Forelimb muscle (tissue), 1 donor: ENCODE measurements around the gene UPK3BL1. TPM values are rescaled to one million over a fixed set of nuclear protein-coding genes. Genes with fewer than 3 reads are reported as not detected.

Experiments
- polyA plus RNA-seq: library from polyadenylated mRNA; unstranded; fragments of 120-200 nt; gene quantifications from one replicate; pipeline ENCODE4 v1.2.1, GENCODE V29; 2013; ENCODE audit not compliant: insufficient read length

Gene UPK3BL1
- polyA plus RNA-seq, 1 donor = 9.8 TPM

Other genes starting within 250 kb of the UPK3BL1 start
- gene PRKRIP1, start 246.4 kb downstream of the UPK3BL1 start, polyA plus RNA-seq = 27.4 TPM
- 7.4 TPM for gene ORAI2, start 209.2 kb downstream of the UPK3BL1 start, polyA plus RNA-seq
- 7.9 TPM for gene ALKBH4, start 177.9 kb downstream of the UPK3BL1 start, polyA plus RNA-seq
- 10.2 TPM for gene LRWD1, start 177.8 kb downstream of the UPK3BL1 start, polyA plus RNA-seq
- gene POLR2J, start 163.9 kb downstream of the UPK3BL1 start, polyA plus RNA-seq = 28.0 TPM
- 20.7 TPM for gene RASA4B, start 125.0 kb downstream of the UPK3BL1 start, polyA plus RNA-seq
- 13.4 TPM for gene UPK3BL2, start 99.1 kb downstream of the UPK3BL1 start, polyA plus RNA-seq
- gene SPDYE2, start 91.6 kb downstream of the UPK3BL1 start, polyA plus RNA-seq = 7.4 TPM
- gene POLR2J3, start 70.2 kb downstream of the UPK3BL1 start, polyA plus RNA-seq = 60.3 TPM
- 38.6 TPM for gene RASA4, start 26.0 kb downstream of the UPK3BL1 start, polyA plus RNA-seq
- gene SPDYE2B, start 7.5 kb upstream of the UPK3BL1 start, polyA plus RNA-seq = 2.7 TPM
- 2.7 TPM for gene POLR2J2, start 28.9 kb upstream of the UPK3BL1 start, polyA plus RNA-seq
- gene FAM185A, start 106.2 kb upstream of the UPK3BL1 start, polyA plus RNA-seq = 5.1 TPM